Activated CD8-positive, alpha-beta T cell treated with anti-CD3 and anti-CD28 coated beads for 36 hours (primary cell): ENCODE data around the gene BSDC1. TPM values are rescaled to one million over a fixed set of nuclear protein-coding genes. Genes with fewer than 3 reads are reported as not detected.
A peak's percentile ranks its signal among the peaks of the same experiment; 100 is the strongest.
"Not testable (repeated sequence)": the region's sequence is repeated elsewhere in the genome, so short reads cannot be mapped to it uniquely, and the experiment has no call there.

Experiments used
- ATAC-seq: fragments of 200-7000 bp; cut with Tn5 transposase; one replicate; pipeline ENCODE4 v1.10.0; 2021; ENCODE audit warnings: mild to moderate bottlenecking, moderate library complexity
- CTCF ChIA-PET: fragments of 350-600 bp; sonication (Branson Sonifier 250); formaldehyde crosslinking; loops from one replicate; lab custom pipeline; 2021; ENCODE audit warnings: antibody characterized with exemption; lab: Charles Lee
- POLR2A ChIA-PET: fragments of 350-600 bp; sonication (Branson Sonifier 250); formaldehyde crosslinking; loops from one replicate; lab custom pipeline; 2021; ENCODE audit warnings: antibody characterized with exemption; lab: Charles Lee
- DNase-seq: peaks from one replicate; pipeline ENCODE4 v3.0.0-alpha.2; 2020
- H3K27ac Mint-ChIP-seq: one replicate; pipeline ENCODE4 v1.8.0; 2021; ENCODE audit warnings: mild to moderate bottlenecking, mixed read lengths
- H3K27me3 Mint-ChIP-seq: one replicate; pipeline ENCODE4 v1.8.0; 2021; ENCODE audit warnings: mixed read lengths
- H3K36me3 Mint-ChIP-seq: one replicate; pipeline ENCODE4 v1.8.0; 2021; ENCODE audit warnings: low read depth, mixed read lengths
- H3K4me1 Mint-ChIP-seq: one replicate; pipeline ENCODE4 v1.8.0; 2021; ENCODE audit warnings: low read depth, mixed read lengths
- H3K4me3 Mint-ChIP-seq: one replicate; pipeline ENCODE4 v1.8.0; 2021; ENCODE audit warnings: mild to moderate bottlenecking, moderate library complexity, mixed read lengths
- H3K9me3 Mint-ChIP-seq: one replicate; pipeline ENCODE4 v1.8.0; 2021; ENCODE audit warnings: mixed read lengths
- CTCF ChIP-seq: fragments of 200-600 bp; IDR thresholded peaks from one replicate; pipeline ENCODE4 v1.8.0; 2022; ENCODE audit warnings: antibody characterized with exemption, mild to moderate bottlenecking
- intact Hi-C: fragments of 100-400 bp; cut with micrococcal nuclease; formaldehyde crosslinking; loops from one replicate; pipeline ENCODE4 v1.10.0; 2022
- total RNA-seq, 2 experiments: library from RNA; stranded (reverse); gene quantifications; one replicate each; pipeline ENCODE4 v1.2.3, GENCODE V29; 2021

The BSDC1 gene
- total RNA-seq: 10 to 100 TPM; 30.6 to 33.3 TPM

GRCh38 chr1:32394141-32394889 lies at the start of gene BSDC1:
Gene BSDC1, minus strand, starts transcription at chr1:32394441. Its CDS starts 27 bp downstream, at chr1:32394414.
- Mint-ChIP-seq H3K4me1 (peaks cover 19% of the 10 kb centered on the region), H3K9me3 (no peaks in the 10 kb centered on the region), H3K27ac (peak within 1 kb of the TSS; percentile 96), H3K36me3 (no peaks in the 10 kb centered on the region), H3K4me3 (peak within 1 kb of the TSS; percentile 82), H3K27me3 (no peaks in the 10 kb centered on the region)
- intact Hi-C loops: no loop called here
- TF ChIP-seq CTCF: no peak
- ATAC-seq (peak; percentile 99), DNase-seq (peak; percentile 99)
- ChIA-PET POLR2A (interaction anchor here (0.6 to 1.9 kb wide), 19 partner anchors 10 to 322 kb away, joined by 3 to 18 read pairs (median 3); partner anchors contain the start of genes CCDC28B, HDAC1, MARCKSL1 and RBBP4), CTCF (interaction anchor here (0.7 to 1.5 kb wide), 9 partner anchors 12 to 498 kb away, joined by 3 to 4 read pairs (median 3); partner anchors contain the start of gene MARCKSL1)

GRCh38 chr1:32441467-32441866 lies 47.2 kb upstream of the BSDC1 start:
- H3K4me3 Mint-ChIP-seq, ATAC-seq, H3K4me1 Mint-ChIP-seq, POLR2A ChIA-PET, DNase-seq, CTCF ChIA-PET, H3K9me3 Mint-ChIP-seq, intact Hi-C loops, H3K27ac Mint-ChIP-seq, H3K36me3 Mint-ChIP-seq: not testable (repeated sequence)
- H3K27me3 Mint-ChIP-seq: peaks cover 29% of the 10 kb centered on the region

GRCh38 chr1:32438777-32439176 lies 44.5 kb upstream of the BSDC1 start:
- intact Hi-C loops, H3K4me1 Mint-ChIP-seq, H3K9me3 Mint-ChIP-seq, DNase-seq, H3K27ac Mint-ChIP-seq, ATAC-seq, H3K4me3 Mint-ChIP-seq, POLR2A ChIA-PET, H3K36me3 Mint-ChIP-seq: not testable (repeated sequence)
- peaks cover 20% of the 10 kb centered on the region for H3K27me3 Mint-ChIP-seq
- CTCF ChIA-PET: interaction anchor here (1.0 kb wide), 1 partner anchor 38 kb away, joined by 3 read pairs; no protein-coding TSS in a partner anchor

GRCh38 chr1:32438136-32438535 lies 43.9 kb upstream of the BSDC1 start:
- ChIA-PET POLR2A (no interaction called here), CTCF (no interaction called here)
- H3K36me3 Mint-ChIP-seq: no peaks in the 10 kb centered on the region
- peaks cover 22% of the 10 kb centered on the region for H3K27me3 Mint-ChIP-seq
- no peak for TF ChIP-seq CTCF
- ATAC-seq (no peak), DNase-seq (no peak)
- no peak overlapping the region for H3K4me3 Mint-ChIP-seq
- H3K9me3 Mint-ChIP-seq: peaks cover 5% of the 10 kb centered on the region
- no peaks in the 10 kb centered on the region for H3K4me1 Mint-ChIP-seq
- H3K27ac Mint-ChIP-seq: no peak overlapping the region
- intact Hi-C loops: no loop called here

GRCh38 chr1:32431736-32432400 lies 37.6 kb upstream of the BSDC1 start:
- no peak overlapping the region for H3K27ac Mint-ChIP-seq

More at GRCh38 chr1:32431736-32432400, 37.6 kb upstream of the BSDC1 start:
- no peaks in the 10 kb centered on the region for H3K4me1 Mint-ChIP-seq
- no peak for DNase-seq
- POLR2A ChIA-PET: no interaction called here
- no peak overlapping the region for H3K4me3 Mint-ChIP-seq
- no peak for ATAC-seq
- TF ChIP-seq CTCF: no peak
- no peaks in the 10 kb centered on the region for H3K36me3 Mint-ChIP-seq
- H3K27me3 Mint-ChIP-seq: peaks cover 33% of the 10 kb centered on the region
- no peaks in the 10 kb centered on the region for H3K9me3 Mint-ChIP-seq
- CTCF ChIA-PET: no interaction called here
- intact Hi-C loops: no loop called here
